Measurements from ENCODE around the gene DNAH9. TPM values are rescaled to one million over a fixed set of nuclear protein-coding genes. Genes with fewer than 3 reads are reported as not detected.

Gene DNAH9
- total RNA-seq, 1 donor from 2014 or later = not detected

DNA sequence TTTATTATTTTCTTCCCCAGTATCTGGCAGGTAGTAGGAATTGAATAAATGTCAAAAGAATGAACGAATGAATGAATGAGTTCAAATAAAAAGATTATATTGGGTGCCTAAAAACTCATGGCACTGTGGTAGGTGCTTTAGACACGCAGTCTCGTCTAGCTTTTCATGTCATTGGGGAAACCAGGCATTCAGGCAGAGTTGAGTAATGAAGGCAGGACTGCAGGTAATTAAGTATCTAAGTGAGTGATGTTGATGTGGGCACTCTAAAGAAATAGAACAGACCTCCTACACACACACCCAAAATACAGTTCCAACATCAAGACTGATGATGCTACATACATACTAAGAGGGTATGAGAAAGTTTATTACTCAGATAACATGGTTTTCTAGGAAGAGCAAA, 302.4 kb downstream of the DNAH9 start:
- no peak for DNase-seq (ENCODE audit: low read depth)
- no peak overlapping the region for H3K4me3 ChIP-seq (ENCODE audit: low read depth, low read length)
- TF ChIP-seq, protein P1, sequence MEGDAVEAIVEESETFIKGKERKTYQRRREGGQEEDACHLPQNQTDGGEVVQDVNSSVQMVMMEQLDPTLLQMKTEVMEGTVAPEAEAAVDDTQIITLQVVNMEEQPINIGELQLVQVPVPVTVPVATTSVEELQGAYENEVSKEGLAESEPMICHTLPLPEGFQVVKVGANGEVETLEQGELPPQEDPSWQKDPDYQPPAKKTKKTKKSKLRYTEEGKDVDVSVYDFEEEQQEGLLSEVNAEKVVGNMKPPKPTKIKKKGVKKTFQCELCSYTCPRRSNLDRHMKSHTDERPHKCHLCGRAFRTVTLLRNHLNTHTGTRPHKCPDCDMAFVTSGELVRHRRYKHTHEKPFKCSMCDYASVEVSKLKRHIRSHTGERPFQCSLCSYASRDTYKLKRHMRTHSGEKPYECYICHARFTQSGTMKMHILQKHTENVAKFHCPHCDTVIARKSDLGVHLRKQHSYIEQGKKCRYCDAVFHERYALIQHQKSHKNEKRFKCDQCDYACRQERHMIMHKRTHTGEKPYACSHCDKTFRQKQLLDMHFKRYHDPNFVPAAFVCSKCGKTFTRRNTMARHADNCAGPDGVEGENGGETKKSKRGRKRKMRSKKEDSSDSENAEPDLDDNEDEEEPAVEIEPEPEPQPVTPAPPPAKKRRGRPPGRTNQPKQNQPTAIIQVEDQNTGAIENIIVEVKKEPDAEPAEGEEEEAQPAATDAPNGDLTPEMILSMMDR (conservative IDR thresholded peaks at IDR 0.05; ENCODE audit: low read depth, low read length) = no peak

DNA sequence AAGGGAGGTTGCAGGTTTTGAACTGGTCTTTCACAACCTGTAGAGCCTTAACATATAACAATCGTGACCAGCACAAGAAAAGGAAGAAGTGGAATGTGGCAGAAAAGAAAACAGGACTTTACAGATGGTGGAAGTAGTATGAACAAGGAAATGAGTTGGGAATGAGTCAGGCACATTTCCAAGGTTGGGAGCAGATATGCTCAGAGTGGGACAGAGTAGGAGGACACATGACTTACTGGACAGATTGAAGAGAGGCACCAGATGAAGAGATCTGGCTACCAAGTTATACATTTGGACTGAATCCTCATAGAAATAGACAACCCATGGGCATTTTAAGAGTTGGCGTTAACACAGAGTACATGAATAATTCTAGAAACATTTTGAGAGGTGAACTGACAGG, 303.7 kb downstream of the DNAH9 start:
- TF ChIP-seq, protein P1 (conservative IDR thresholded peaks at IDR 0.05; ENCODE audit: low read depth, low read length) = no peak
- DNase-seq (ENCODE audit: low read depth) = no peak
- no peak overlapping the region for H3K4me3 ChIP-seq (ENCODE audit: low read depth, low read length)

DNA sequence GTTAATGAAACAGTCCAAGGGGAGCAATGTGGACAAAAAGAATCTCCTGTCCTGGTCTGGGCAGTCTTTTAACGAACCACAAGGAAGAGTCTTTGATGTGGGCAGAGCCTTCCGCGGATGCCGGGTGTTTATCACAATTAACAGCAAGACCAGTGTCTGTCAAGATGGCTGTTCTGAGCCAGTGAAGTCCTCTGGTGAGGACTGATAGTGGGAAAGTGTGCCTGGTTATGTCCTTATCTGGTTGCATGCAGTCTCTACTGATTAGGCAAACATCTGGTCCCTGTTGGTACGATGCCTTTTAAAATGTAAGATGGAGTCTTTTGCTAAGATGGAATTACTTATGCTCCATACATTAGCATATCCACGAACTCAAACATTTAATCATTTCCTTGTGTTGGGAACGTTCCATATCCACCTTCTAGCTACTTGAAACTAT, 310.5 kb downstream of the DNAH9 start:
- TF ChIP-seq, protein P1 (conservative IDR thresholded peaks at IDR 0.05; ENCODE audit: low read depth, low read length) = no peak
- DNase-seq (ENCODE audit: low read depth) = no peak
- no peak overlapping the region for H3K4me3 ChIP-seq (ENCODE audit: low read depth, low read length)

DNA sequence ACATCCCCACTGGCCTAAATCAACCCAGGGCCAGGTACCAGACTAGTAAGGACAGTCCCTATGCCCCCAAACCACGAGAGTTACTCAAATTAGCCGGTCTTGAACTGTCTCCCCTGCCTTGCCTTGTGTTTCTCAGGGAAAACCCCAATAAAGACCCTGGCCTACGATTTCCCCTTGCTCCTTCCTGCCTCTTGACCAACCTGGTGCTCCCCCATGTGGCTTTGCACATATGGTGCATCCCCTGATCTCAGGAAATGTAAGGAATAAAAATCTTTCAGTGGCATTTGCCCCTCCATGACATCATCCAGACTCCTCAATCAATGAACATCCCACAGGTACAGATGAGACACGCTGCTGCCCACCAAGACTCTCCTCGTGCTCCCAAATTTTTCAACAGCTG, 311.1 kb downstream of the DNAH9 start:
- TF ChIP-seq, protein P1 (conservative IDR thresholded peaks at IDR 0.05; ENCODE audit: low read depth, low read length) = peak; percentile 22
- H3K4me3 ChIP-seq (ENCODE audit: low read depth, low read length) = no peak overlapping the region
- no peak for DNase-seq (ENCODE audit: low read depth)

DNA sequence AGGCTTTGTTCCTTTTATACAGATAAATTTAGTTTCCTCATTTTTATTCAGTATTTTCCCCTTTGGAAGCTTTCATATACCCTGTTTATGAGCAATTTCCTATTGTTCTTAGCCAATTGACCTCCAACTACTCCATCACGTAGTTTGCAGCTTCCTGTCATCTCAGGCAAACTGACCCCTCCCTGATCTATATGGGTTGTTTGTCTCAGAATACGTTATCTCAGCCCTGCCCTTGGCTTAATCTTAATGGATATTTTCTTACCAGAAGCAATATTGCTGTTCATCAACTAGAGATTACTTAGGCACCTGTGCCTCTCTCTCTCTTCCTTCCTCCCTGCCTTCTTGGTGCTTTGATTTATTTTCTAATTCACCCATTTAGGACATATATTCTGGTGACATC, 317.8 kb downstream of the DNAH9 start:
- no peak for DNase-seq (ENCODE audit: low read depth)
- H3K4me3 ChIP-seq (ENCODE audit: low read depth, low read length) = no peak overlapping the region
- TF ChIP-seq, protein P1 (conservative IDR thresholded peaks at IDR 0.05; ENCODE audit: low read depth, low read length) = no peak

DNA sequence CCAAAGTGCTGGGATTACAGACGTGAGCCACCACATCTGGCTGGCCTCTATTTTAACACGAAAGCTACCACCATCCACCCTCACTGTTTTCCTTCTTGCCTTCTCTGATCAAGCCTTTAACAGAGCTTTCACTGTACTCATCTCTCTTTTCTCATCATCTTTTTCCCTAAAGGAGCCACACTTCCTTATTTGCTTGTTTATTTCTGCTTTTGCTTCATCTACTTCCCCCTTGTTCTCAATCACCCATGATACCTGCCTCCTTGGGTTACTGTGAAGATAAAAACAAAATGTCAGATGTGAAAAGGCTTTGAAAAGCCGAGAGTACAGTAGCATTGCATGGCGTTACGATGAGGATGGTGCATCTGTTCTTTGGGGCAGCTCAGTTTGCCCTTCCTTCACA, 319.1 kb downstream of the DNAH9 start:
- DNase-seq (ENCODE audit: low read depth) = no peak
- TF ChIP-seq, protein P1 (conservative IDR thresholded peaks at IDR 0.05; ENCODE audit: low read depth, low read length) = no peak

DNA sequence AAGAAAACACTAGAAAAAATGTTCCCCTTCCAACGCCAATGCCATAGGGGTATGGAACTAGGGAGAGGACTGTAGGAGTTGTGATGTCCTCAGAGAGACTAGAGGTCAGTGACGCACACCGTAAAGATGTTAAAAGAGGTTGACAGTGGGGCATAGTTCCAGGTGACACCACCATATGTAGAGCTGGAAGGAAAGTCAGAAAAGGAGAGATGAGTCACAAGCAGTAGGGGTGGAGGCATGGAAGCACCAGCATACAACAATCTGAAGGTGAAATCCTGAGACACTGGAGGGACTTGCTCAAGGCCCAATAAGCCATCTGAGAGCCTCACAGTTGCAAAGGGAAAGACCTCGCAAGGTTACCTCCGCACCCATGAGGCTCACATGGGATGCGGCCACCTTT, 323.0 kb downstream of the DNAH9 start:
- no peak for DNase-seq (ENCODE audit: low read depth)
- H3K4me3 ChIP-seq (ENCODE audit: low read depth, low read length) = no peak overlapping the region
- TF ChIP-seq, protein P1 (conservative IDR thresholded peaks at IDR 0.05; ENCODE audit: low read depth, low read length) = no peak

More for the DNA sequence above, 319.1 kb downstream of the DNAH9 start:
- H3K4me3 ChIP-seq (ENCODE audit: low read depth, low read length) = no peak overlapping the region
